GM19099 (cell line): Measurements from ENCODE around the gene KANK4.

Experiments
- POLR2A ChIP-seq: IDR thresholded peaks from 3 replicates; pipeline ENCODE4 v1.6.1; 2011; ENCODE audit warnings: low read depth; ENCODE audit not compliant: insufficient read length; ENCODE audit errors: extremely low read depth

Gene KANK4

GRCh38 chr1:62317021-62317768 lies 2.0 kb downstream of the KANK4 start:
- TF ChIP-seq POLR2A, result no peak

GRCh38 chr1:62316135-62316534 lies 3.1 kb downstream of the KANK4 start:
- no peak for TF ChIP-seq POLR2A

DNA sequence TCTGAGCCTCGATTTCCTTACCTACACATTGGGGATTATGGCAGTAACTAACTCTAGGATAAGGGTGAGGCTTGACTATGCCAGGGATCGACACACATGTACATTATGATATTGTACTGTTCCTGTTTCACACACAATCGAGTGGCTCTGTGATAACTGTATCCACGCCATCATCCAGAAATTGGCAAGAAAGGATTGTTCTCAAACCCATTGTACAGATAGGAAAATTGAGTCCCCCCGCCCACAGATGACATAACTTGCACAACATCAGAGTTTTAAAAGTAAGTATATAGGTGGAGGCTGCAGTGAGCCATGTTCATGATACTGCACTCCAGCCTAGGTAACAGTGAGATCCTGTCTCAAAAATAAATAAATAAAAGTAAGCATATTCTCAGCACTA lies 3.8 kb downstream of the KANK4 start:
- TF ChIP-seq POLR2A, result no peak

DNA sequence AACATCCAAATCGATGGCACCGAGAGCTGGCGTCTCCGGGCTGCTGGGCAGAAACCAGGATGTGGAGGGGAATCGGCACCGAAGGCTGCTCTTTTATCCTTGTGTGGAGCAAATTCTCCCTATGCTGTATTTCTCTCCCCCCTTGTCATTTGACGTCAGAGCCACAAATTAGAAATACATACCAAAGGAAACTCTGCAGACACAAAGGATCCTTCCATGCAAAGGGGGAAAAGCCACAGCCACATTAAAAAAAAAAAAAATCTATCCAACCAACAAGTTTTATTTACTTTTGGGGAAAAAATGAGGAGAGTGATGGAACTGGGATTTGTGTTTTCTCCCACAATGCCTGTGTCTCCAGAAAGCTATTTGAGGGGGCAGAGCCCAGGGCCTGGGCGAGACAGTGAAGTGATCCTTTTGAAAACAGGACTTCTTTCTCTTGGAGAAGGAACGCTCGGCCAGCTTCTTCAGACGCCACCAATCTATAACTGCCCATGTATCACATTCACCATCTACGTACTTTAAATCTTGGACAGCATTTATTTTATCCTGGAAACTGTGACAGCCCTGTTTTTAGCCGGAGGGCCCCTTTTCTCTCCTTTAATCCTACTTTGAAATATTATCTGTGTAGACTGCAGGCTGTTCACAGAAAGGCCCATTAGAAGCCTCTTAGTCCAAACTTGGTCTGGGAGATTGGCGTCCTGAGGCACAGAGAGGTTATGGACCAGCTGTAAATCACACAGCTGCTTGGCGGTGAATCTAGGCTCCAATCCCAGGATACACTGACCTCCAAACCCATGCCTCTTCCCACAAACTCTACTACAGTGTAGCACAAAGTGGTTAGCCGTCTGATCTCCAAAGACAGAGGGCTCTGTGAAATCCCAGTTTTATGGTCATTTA lies 4.5 kb downstream of the KANK4 start:
- TF ChIP-seq POLR2A, result no peak

DNA sequence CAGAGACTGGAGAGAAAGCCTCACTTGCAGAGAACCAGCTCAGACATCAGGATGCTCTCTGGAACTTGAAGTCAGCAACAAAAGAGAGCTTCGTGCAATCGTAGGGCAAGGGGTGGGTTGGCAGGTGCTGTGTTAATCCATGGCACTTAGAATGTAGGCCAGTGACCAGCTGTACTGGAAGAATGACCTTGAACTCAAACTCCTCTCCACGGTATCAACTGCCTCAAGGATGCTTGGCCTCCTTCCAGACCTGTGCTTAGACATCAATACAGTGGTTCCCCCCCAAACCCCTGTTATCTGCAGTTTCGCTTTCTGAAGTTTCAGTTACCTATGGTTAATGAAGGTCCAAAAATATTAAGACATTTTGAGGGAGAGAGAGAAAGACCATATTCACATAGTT lies 6.5 kb downstream of the KANK4 start:
- no peak for TF ChIP-seq POLR2A

- TF ChIP-seq POLR2A, result no peak
Observed at GRCh38 chr1:62311473-62311943, 7.7 kb downstream of the KANK4 start.

DNA sequence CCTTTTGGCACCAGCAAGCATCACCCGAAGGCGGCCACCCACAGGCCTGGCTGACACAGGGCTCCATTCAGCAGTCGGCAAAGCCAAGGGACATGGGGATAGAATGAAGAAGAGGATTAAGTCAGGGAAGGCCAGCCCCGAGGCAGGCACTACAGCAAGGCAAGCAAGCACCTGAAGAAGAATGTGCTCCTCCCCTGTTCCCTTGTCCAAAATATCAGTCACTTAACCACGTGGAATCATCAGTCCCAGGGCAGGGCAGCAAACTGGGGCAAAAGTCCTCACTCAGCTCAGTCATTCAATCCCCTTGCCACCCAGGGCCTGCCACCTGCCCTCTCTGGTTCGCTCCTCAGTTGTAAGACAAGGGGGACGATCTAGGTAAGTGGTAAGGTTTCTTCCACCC lies 9.3 kb downstream of the KANK4 start:
- no peak for TF ChIP-seq POLR2A

DNA sequence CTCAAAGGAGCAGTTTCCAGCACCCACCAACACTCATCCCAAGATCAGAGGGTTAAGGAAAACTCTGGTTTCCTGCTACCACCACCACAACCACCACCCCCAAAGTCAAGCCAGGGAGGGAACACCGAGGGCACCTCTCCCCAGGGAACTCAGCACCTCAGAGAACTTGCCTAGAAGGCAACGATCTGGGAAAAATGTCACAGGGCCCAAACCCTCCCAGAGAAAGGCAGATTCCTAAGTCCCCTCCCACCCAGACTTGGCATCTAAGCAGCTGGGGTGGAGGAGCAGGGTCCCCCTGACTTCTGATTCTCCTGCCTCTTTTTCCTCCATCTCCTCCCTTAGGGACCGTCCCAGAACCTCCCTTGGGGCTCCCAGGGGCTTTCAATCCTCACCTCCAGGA lies 10.6 kb downstream of the KANK4 start:
- no peak for TF ChIP-seq POLR2A

DNA sequence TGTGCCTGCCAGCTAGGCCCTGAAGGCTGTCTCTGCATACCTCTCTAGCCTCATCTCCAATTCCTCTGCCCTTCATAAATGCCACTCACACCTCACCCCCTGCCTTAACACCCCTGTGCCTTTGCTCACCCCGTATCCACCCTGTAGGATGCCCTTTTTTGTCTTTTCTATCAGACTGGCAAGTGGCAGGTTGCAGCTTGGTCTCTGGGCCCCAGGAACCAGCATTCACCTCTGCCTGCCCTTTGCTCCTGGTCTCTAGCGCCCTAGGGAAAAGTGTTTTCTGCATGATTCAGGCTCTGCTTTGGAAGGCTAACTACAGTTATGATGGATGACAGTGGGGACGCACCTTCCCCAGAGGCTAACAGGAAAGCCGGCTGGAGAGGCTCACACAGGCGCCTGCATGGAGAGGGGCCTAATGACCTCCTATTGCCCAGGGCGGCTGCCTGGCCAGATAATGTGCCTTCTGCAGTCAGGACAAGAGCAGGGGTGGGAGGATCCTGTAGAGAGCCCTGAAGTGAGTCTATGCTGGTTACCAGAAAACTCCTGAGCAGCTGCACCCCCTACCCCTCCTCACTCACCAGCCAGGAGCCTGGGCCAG lies 11.2 kb downstream of the KANK4 start:
- TF ChIP-seq POLR2A, result no peak

DNA sequence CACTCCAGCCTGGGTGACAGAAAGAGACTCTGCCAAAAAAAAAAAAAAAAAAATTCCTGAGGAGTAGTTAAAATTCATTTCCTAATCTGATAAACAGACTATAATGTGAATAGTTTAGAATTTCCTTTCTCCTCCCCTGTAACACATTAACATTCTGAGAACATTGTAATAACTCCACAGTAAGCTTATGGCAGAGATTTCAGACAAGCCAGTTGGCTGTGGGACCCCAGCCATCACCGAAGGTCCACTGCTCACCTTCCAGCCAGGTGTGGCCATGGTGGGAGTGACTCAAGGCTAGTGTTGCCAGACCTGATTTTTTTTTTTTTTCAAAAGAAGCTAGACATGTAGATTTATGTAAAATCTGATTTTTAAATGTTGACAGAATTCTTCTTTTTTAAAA lies 11.8 kb downstream of the KANK4 start:
- TF ChIP-seq POLR2A, result no peak

- no peak for TF ChIP-seq POLR2A
Observed at GRCh38 chr1:62306065-62306464, 13.2 kb downstream of the KANK4 start.

DNA sequence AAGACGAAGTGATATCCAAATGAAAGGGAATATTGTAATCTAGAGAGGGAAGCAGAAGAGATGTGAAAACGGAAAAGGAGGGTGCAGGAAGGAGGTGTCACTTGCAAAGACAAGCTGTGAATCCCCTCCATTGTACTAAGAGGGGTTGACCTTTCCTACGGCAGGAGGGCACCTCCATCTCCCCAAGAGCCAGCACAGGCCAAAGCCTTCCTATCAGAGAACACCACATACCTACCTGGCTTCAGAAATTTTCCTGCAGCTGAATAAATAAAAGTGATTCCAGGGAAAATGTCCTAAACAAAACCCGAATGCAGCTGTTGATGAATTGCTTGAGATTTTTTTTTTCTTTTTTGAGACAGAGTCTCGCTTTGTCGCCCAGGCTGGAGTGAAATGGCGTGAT lies 14.3 kb downstream of the KANK4 start:
- TF ChIP-seq POLR2A, result no peak

GRCh38 chr1:62304515-62304914 lies 14.7 kb downstream of the KANK4 start:
- TF ChIP-seq POLR2A, result no peak

DNA sequence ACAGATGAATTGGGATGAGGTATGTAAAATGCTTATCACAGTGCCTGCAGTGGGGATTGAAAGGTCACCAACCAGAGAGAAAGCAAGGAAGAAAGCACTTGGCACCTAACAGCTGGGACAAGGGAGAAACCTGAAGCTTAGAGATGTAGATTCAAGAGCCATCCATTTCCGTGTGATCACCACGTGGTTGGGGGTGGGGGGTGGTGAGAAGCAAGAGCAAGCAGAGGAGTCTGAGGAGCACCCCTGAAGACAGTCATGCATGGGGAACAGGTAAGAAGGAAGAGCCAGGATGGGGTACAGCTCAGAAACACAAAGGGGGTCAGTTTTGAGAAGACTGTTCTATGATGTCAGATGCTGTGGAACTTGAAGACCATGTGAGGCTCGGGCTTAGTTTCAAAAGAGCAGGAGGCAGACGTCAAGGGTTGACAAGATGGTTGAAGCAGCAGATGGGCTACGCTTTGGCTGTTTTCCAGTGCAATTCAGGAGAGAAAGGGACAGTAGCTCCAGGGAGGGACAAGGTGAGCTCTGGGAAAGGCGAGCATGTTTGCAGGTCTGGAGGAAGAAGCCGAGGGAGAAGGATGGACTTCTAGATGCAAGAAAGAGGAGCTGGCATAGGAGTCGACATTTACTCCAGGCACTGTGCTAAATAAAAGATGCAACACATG lies 17.4 kb downstream of the KANK4 start:
- no peak for TF ChIP-seq POLR2A
